ENCODE data around the gene EBI3. TPM values are rescaled to one million over a fixed set of nuclear protein-coding genes. Genes with fewer than 3 reads are reported as not detected.
"Not testable (repeated sequence)": the region's sequence is repeated elsewhere in the genome, so short reads cannot be mapped to it uniquely, and the experiment has no call there.

The EBI3 gene
- total RNA-seq, 2 experiments from 2014 or later = 14.5 to 16.8 TPM

DNA sequence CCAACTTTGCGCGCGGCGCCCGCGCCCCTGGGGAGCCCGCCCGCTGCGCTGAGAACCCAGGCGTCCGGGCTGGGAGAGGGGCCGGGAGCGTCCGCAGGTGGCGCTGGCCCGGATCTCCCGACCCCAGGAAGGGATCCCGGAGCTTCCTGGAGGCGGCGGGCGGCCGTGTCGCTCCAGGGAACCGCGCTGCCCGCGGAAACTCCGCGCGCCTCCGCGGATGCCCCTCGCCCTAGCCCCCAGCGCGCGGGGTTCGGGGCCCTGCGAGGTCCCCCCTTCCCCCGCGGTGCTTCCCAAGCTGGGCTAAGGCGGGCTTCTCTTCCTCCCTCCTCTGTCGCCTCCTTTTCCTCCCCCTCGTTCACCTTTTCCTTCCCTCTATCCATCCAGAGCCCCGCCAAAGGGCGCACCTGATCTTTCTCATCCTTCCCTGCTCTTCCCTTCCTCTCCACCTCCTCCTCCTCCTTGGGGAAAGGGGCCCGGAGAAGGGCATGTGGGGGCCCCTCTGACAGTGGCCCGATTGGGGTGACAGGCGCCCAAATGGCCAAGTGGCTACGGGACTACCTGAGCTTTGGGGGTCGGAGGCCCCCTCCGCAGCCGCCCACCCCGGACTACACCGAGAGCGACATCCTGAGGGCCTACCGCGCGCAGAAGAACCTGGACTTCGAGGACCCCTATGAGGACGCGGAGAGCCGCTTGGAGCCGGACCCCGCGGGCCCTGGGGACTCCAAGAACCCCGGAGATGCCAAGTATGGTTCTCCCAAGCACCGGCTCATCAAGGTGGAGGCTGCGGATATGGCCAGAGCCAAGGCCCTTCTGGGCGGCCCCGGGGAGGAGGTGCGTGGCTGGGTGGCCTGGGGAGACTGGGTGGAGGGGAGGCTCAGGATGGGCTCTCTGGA, 50.5 kb downstream of the EBI3 start:
- Mint-ChIP-seq H3K9me3 (ENCODE audit: low read depth) (no peaks in the 10 kb centered on the region), H3K4me3 (no peak overlapping the region), H3K27me3 (peaks cover 22% of the 10 kb centered on the region), H3K27ac (no peak overlapping the region), H3K36me3 (ENCODE audit: low read depth) (no peaks in the 10 kb centered on the region), H3K4me1 (peaks cover 2% of the 10 kb centered on the region)
- ChIA-PET CTCF (interaction anchor here (0.6 kb wide), 1 partner anchor 133 kb away, joined by 3 read pairs; no protein-coding TSS in a partner anchor), POLR2A (no interaction called here)
- no peak for DNase-seq
- ATAC-seq = no peak
- intact Hi-C loops (cut with DNase I, micrococcal nuclease) = no loop called here

DNA sequence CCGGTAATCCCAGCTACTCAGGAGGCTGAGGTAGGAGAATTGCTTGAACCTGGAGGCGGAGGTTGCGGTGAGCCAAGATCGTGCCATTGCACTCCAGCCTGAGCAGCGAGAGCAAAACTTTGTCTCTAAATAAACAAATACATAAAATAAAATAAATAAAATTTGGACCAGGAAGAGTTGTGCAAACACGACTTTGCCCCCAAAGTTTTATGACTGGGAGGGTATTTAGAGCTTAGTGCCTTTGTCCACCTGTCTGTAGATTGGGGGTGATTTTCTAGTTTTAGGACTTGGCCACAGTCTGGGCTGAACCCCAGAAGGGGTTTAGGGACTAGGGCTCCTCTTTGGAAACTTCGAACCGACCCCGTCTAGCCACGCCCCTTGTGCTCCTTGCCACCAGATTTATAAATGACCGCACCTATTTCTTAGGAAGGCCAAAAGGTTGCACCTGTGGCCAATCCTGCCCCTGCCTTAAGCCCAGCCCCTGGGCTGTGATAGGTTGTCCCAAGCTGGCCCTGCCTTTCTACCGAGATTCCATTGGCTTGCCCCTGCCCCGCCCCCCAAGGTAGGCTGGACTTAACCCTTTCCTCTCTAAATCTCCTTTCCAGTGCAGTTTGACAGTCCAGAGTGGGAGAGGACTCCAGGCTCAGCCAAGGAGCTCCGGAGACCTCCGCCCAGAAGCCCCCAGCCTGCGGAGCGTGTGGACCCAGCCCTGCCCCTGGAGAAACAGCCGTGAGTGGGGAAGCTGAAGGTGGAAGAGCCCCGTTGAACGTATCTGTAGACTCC, 55.0 kb downstream of the EBI3 start:
- H3K4me1 Mint-ChIP-seq = peaks cover 2% of the 10 kb centered on the region
- peak; percentile 30 for DNase-seq
- H3K4me3 Mint-ChIP-seq = no peak overlapping the region
- peaks cover 14% of the 10 kb centered on the region for H3K27me3 Mint-ChIP-seq
- no peaks in the 10 kb centered on the region for H3K36me3 Mint-ChIP-seq (ENCODE audit: low read depth)
- ChIA-PET CTCF (no interaction called here), POLR2A (no interaction called here)
- no peak overlapping the region for H3K27ac Mint-ChIP-seq
- H3K9me3 Mint-ChIP-seq (ENCODE audit: low read depth) = no peaks in the 10 kb centered on the region
- intact Hi-C loops (cut with DNase I, micrococcal nuclease) = no loop called here
- ATAC-seq = no peak

DNA sequence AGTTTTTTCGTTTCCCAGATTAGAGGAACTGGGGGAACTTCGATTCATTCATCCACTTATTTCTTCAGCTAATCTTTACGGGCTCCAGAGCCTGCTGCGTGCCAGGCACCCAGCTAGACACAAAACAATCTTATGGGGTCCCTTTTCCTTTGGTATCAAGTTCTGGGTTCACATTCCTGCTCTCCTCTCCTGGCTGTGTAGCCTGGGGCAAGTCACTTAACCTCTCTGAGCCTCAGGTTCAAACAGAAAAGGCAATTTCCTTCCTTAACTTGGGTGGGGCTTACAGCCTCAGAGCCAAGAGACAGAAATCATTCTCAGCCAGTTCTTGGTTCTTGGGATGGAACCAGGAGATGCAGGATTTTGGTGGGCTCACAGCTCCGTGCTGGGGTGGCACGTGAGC, 55.7 kb downstream of the EBI3 start:
- intact Hi-C loops (cut with DNase I, micrococcal nuclease) = no loop called here
- no peak for DNase-seq
- Mint-ChIP-seq H3K36me3 (ENCODE audit: low read depth) (no peaks in the 10 kb centered on the region), H3K9me3 (ENCODE audit: low read depth) (no peaks in the 10 kb centered on the region), H3K4me3 (no peak overlapping the region), H3K27me3 (peaks cover 12% of the 10 kb centered on the region), H3K27ac (no peak overlapping the region), H3K4me1 (no peaks in the 10 kb centered on the region)
- POLR2A ChIA-PET = no interaction called here
- CTCF ChIA-PET = interaction anchor here (0.6 kb wide), 1 partner anchor 63 kb away, joined by 3 read pairs; no protein-coding TSS in a partner anchor
- ATAC-seq = no peak

DNA sequence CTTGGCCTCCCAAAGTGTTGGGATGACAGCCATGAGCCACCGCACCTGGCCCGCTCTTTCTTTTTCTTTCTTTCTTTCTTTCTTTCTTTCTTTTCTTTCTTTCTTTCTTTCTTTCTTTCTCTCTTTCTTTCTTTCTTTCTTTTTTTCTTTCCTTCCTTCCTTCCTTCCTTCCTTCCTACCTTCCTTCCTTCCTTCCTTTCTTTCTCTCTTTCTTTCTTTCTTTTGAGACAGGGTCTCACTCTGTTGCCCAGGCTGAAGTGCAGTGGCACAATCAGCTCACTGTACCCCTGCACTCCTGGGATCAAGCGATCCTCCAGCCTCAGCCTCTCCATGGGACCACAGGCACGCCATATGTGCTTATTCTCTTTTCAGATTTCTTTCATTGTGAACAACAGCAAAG, 56.8 kb downstream of the EBI3 start:
- H3K9me3 Mint-ChIP-seq (ENCODE audit: low read depth); H3K27ac Mint-ChIP-seq; POLR2A ChIA-PET; intact Hi-C loops (cut with DNase I, micrococcal nuclease); CTCF ChIA-PET; ATAC-seq; H3K4me1 Mint-ChIP-seq; H3K36me3 Mint-ChIP-seq (ENCODE audit: low read depth); DNase-seq; H3K27me3 Mint-ChIP-seq; H3K4me3 Mint-ChIP-seq: not testable (repeated sequence)

Other genes starting within 250 kb of the EBI3 start
- gene EEF2, start 244.1 kb upstream of the EBI3 start, total RNA-seq = 1,000 to 10,000 TPM; 3,116 to 3,255 TPM
- 10 to 100 TPM; 23.0 to 37.3 TPM for gene PIAS4, start 221.8 kb upstream of the EBI3 start, total RNA-seq
- 10 to 100 TPM; 24.0 to 26.4 TPM for gene ZBTB7A, start 162.6 kb upstream of the EBI3 start, total RNA-seq
- 100 to 1,000 TPM; 108 to 133 TPM for gene MAP2K2, start 105.4 kb upstream of the EBI3 start, total RNA-seq
- not detected for gene CREB3L3, start 75.9 kb upstream of the EBI3 start, total RNA-seq
- 10 to 100 TPM; 26.2 to 29.4 TPM for gene SIRT6, start 47.0 kb upstream of the EBI3 start, total RNA-seq
- 1 to 10 TPM; 1.1 to 1.3 TPM for gene ANKRD24, start 46.8 kb upstream of the EBI3 start, total RNA-seq
- 10 to 100 TPM; 29.8 to 34.8 TPM for gene YJU2, start 17.6 kb downstream of the EBI3 start, total RNA-seq
- gene SHD, start 49.7 kb downstream of the EBI3 start, total RNA-seq = not detected
- 10 to 100 TPM; 15.8 to 16.1 TPM for gene TMIGD2, start 72.9 kb downstream of the EBI3 start, total RNA-seq
- 10 to 100 TPM; 23.1 to 25.3 TPM for gene FSD1, start 75.1 kb downstream of the EBI3 start, total RNA-seq
- gene STAP2, start 109.3 kb downstream of the EBI3 start, total RNA-seq = 10 to 100 TPM; 11.0 to 11.5 TPM
- 10 to 100 TPM; 12.6 to 18.0 TPM for gene MPND, start 114.0 kb downstream of the EBI3 start, total RNA-seq
- 10 to 100 TPM; 42.0 to 46.8 TPM for gene SH3GL1, start 171.0 kb downstream of the EBI3 start, total RNA-seq
- 10 to 100 TPM; 77.0 to 78.9 TPM for gene CHAF1A, start 173.1 kb downstream of the EBI3 start, total RNA-seq
- 10 to 100 TPM; 32.9 to 38.4 TPM for gene UBXN6, start 228.3 kb downstream of the EBI3 start, total RNA-seq
- gene HDGFL2, start 242.8 kb downstream of the EBI3 start, total RNA-seq = 10 to 100 TPM; 50.5 to 68.1 TPM